ENCODE data around the gene IL3. TPM values are rescaled to one million over a fixed set of nuclear protein-coding genes. Genes with fewer than 3 reads are reported as not detected.
"Not testable (repeated sequence)": the region's sequence is repeated elsewhere in the genome, so short reads cannot be mapped to it uniquely, and the experiment has no call there.

IL3 gene
- total and polyA plus RNA-seq, 2 of the 4 experiments (the other 2 are of a cell fraction) = not detected

DNA sequence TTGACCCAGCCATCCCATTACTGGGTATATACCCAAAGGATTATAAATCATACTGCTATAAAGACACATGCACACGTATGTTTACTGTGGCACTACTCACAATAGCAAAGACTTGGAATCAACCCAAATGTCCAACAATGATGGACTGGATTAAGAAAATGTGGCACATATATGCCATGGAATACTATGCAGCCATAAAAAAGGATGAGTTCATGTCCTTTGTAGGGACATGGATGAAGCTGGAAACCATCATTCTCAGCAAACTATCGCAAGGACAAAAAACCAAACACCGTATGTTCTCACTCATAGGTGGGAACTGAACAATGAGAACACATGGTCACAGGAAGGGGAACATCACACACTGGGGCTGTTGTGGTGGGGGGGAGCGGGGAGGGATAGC, 48.5 kb downstream of the IL3 start:
- H2BK120ac ChIP-seq (ENCODE audit: low read depth, low read length); H3K27ac ChIP-seq (ENCODE audit: insufficient read depth, low read length); H3K4me3 ChIP-seq (ENCODE audit: insufficient read depth, low read depth, low read length); H3K4me2 ChIP-seq (ENCODE audit: low read depth, low read length); H2BK5ac ChIP-seq (ENCODE audit: low read depth, low read length, poor library complexity, severe bottlenecking); H3K56ac ChIP-seq (ENCODE audit: extremely low read depth, insufficient read depth, low read length); H2AK9ac ChIP-seq (replicated peaks; ENCODE audit: low read depth, low read length, poor library complexity); H2AFZ ChIP-seq (replicated peaks; ENCODE audit: low read length, poor library complexity); H3K9me3 ChIP-seq (ENCODE audit: control insufficient read depth, insufficient read depth, low read length); H3K18ac ChIP-seq (ENCODE audit: low read depth, low read length); H2AK5ac ChIP-seq (ENCODE audit: low read depth, low read length); ATAC-seq (ENCODE audit: low read depth); H3K79me1 ChIP-seq (ENCODE audit: low read depth in 1 of 2, low read length in 2 of 2); intact Hi-C loops (cut with micrococcal nuclease); H4K20me1 ChIP-seq (ENCODE audit: insufficient read depth, low read length); POLR2A ChIA-PET (ENCODE audit: unreplicated experiment); BruUV-seq (replicated peaks); H2BK20ac ChIP-seq (ENCODE audit: low read depth, low read length); H3K36me3 ChIP-seq (ENCODE audit: control insufficient read depth, insufficient read depth, low read length); dilution Hi-C loops (cut with HindIII; ENCODE audit: low sequenced_read_pairs, unreplicated experiment); DNase-seq; in situ Hi-C loops (cut with MboI; ENCODE audit: low sequenced_read_pairs); H4K5ac ChIP-seq (ENCODE audit: low read depth, low read length); H3K23ac ChIP-seq (ENCODE audit: low read depth, low read length); H2BK15ac ChIP-seq (ENCODE audit: low read depth, low read length); H4K8ac ChIP-seq (ENCODE audit: low read depth in 2 of 2, low read length in 2 of 2); H3K27me3 ChIP-seq (ENCODE audit: control insufficient read depth, insufficient read depth, low read length); H3K4ac ChIP-seq (ENCODE audit: low read depth, low read length); H3K14ac ChIP-seq (replicated peaks; ENCODE audit: low read depth, low read length); H3K9ac ChIP-seq (ENCODE audit: low read depth, low read length); H3K4me1 ChIP-seq (ENCODE audit: control insufficient read depth, insufficient read depth, low read length); H4K91ac ChIP-seq (ENCODE audit: insufficient read depth, low read depth, low read length): not testable (repeated sequence)
- CTCF ChIA-PET = interaction anchor here (1.0 kb wide), 1 partner anchor 9 kb away, joined by 3 read pairs; no protein-coding TSS in a partner anchor
- WGBS, 2 experiments (ENCODE audit: extremely low coverage in 2 of 2, insufficient read length in 1 of 2) = no CpG with 5 or more reads among the region's 4 CpGs
- peaks cover 16% of the 10 kb centered on the region for H3K9me1 ChIP-seq (ENCODE audit: insufficient read depth, low read length)
